ENCODE data around the gene ARMH3.

The ARMH3 gene

DNA sequence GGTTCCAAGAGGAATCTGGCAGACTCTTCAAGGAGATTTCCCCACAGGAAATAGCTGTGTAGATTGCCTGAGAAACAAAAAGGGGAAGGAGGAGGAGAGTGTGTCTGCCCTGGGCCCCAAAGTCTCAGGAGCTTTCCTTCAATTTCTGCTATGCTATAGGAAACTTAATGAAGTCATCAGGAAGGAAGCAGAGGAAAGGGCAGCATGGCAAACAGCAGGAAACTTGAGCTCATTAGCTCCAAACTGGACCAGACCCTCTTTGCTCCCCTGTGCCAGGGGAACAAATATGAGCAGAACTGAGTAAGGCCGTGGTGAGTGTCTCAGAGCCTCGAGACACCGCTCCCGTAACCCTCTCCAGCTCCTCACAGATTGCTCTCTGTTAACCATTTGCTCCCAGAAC, 207.6 kb downstream of the ARMH3 start:
- TF ChIP-seq SIN3A (IDR thresholded peaks at IDR 0.05; ENCODE audit: borderline replicate concordance, insufficient read depth, low read length): no peak
- no peak for TF ChIP-seq FOXP2 (optimal IDR thresholded peaks at IDR 0.05; ENCODE audit: borderline replicate concordance, extremely low read depth, extremely low read length, insufficient read depth)
- TF ChIP-seq POLR2AphosphoS5 (IDR thresholded peaks at IDR 0.05; ENCODE audit: low read depth, low read length): no peak
- TF ChIP-seq, protein P1, sequence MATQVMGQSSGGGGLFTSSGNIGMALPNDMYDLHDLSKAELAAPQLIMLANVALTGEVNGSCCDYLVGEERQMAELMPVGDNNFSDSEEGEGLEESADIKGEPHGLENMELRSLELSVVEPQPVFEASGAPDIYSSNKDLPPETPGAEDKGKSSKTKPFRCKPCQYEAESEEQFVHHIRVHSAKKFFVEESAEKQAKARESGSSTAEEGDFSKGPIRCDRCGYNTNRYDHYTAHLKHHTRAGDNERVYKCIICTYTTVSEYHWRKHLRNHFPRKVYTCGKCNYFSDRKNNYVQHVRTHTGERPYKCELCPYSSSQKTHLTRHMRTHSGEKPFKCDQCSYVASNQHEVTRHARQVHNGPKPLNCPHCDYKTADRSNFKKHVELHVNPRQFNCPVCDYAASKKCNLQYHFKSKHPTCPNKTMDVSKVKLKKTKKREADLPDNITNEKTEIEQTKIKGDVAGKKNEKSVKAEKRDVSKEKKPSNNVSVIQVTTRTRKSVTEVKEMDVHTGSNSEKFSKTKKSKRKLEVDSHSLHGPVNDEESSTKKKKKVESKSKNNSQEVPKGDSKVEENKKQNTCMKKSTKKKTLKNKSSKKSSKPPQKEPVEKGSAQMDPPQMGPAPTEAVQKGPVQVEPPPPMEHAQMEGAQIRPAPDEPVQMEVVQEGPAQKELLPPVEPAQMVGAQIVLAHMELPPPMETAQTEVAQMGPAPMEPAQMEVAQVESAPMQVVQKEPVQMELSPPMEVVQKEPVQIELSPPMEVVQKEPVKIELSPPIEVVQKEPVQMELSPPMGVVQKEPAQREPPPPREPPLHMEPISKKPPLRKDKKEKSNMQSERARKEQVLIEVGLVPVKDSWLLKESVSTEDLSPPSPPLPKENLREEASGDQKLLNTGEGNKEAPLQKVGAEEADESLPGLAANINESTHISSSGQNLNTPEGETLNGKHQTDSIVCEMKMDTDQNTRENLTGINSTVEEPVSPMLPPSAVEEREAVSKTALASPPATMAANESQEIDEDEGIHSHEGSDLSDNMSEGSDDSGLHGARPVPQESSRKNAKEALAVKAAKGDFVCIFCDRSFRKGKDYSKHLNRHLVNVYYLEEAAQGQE (IDR thresholded peaks at IDR 0.05; ENCODE audit: insufficient read depth in 1 of 2, low read depth in 2 of 2, low read length in 2 of 2): peak in 1 of 2 experiments; percentile 50; a peak in 1 of 4 replicates
- TF ChIP-seq TAF1 (IDR thresholded peaks at IDR 0.05; ENCODE audit: borderline replicate concordance, insufficient read depth, low read length): no peak

DNA sequence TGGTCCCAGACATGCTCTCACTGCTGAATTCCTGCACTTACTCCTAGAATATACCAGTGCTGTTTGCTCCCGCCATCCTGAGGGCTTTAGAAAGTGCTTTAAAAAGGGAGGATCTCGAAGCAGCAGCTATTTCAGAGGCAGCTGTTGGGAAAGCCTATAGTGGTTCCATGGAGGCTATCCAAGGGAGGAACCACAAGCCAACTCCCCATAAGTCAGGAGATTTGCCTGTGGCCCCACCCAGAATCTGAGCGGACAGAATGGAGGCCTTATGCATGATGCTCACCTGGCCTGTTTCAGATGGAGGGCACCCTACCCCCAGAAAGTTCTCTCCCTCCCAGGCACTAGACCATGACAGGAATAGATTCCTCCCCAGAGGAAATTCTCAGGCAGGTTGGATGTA, 210.1 kb downstream of the ARMH3 start:
- no peak for TF ChIP-seq SIN3A (IDR thresholded peaks at IDR 0.05; ENCODE audit: borderline replicate concordance, insufficient read depth, low read length)
- no peak for TF ChIP-seq TAF1 (IDR thresholded peaks at IDR 0.05; ENCODE audit: borderline replicate concordance, insufficient read depth, low read length)
- no peak for TF ChIP-seq POLR2AphosphoS5 (IDR thresholded peaks at IDR 0.05; ENCODE audit: low read depth, low read length)
- no peak for TF ChIP-seq FOXP2 (optimal IDR thresholded peaks at IDR 0.05; ENCODE audit: borderline replicate concordance, extremely low read depth, extremely low read length, insufficient read depth)
- TF ChIP-seq, protein P1 (IDR thresholded peaks at IDR 0.05; ENCODE audit: insufficient read depth in 1 of 2, low read depth in 2 of 2, low read length in 2 of 2): no peak

DNA sequence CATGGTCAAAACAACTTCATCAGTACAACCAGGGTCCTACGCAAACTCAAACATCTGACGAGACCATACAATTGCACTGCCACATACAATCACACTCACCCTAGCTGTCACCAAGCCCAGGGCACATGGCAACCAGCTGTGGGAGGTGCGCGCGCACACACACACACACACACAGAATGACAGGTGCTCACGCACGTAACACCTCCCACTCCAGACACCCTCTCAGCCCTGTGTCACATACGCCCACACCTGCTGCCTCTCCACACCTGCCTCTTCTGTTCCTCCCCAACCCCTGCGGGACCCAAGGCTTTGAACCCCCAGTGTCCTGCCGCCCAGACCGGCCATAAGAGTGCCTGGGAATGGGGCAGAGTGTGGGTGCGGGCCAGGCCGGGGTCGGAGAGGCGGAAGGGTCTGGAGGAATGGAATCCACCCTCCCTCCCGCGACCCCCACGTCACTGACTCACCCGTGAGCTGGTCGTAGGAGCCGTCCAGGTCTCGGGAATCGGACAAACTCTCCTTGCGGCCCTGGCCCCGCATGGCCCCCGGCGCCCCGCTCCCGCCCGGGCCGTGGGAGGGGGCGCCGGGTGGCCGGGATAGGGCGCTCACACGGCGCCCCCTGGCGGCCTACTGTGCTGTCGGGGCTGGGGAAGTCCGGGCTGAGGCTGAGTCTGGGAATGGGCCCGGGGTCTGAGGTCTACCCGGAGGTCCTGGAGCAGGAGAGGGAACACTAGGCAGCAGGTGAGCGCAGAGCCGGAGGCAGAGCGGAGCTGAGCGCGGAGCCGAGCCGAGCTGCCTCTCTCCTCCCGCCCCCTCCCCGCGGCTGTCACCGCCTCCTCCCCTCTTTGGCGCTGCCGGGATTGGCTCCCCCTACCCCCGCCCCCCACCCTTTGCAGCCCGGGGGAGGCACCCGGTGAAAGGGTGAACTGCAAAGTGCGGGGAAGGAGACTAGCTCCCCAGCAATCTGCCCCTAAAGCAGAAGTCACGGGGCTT, 212.6 kb downstream of the ARMH3 start, which contains the start of gene KCNIP2:
Gene KCNIP2 (minus strand): TSS at position 769 of the 990 bp plus-strand sequence. CDS start 232 bp downstream, at position 537.
- TF ChIP-seq FOXP2 (optimal IDR thresholded peaks at IDR 0.05; ENCODE audit: borderline replicate concordance, extremely low read depth, extremely low read length, insufficient read depth) (no peak), POLR2AphosphoS5 (IDR thresholded peaks at IDR 0.05; ENCODE audit: low read depth, low read length) (no peak)

DNA sequence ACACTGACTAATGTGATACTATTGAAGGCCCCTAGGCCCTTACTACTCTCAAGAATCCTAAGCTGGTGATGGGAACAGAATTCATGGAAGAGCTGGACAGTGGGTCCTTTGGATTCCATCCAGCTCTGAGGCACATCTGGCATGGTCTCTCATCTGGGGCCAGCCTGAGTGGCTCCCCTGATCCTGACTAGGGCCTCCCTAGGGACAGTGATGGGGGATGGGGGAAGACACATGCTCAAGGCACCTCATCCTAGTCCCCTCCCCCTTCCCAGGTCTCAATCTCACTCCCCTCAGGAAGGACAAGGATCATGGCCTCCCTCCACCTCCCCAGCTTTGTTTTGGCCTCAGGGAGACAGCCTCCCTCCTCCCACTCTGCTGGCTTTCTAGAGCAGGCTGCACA, 214.1 kb downstream of the ARMH3 start:
- TF ChIP-seq POLR2AphosphoS5 (IDR thresholded peaks at IDR 0.05; ENCODE audit: low read depth, low read length): no peak
- TF ChIP-seq, protein P1 (IDR thresholded peaks at IDR 0.05; ENCODE audit: insufficient read depth in 1 of 2, low read depth in 2 of 2, low read length in 2 of 2): 0 out of 4 replicates have a peak, but pooled peaks of 1 of the 2 experiments have one; percentile 40
- TF ChIP-seq TAF1 (IDR thresholded peaks at IDR 0.05; ENCODE audit: borderline replicate concordance, insufficient read depth, low read length): no peak
- no peak for TF ChIP-seq SIN3A (IDR thresholded peaks at IDR 0.05; ENCODE audit: borderline replicate concordance, insufficient read depth, low read length)
- TF ChIP-seq FOXP2 (optimal IDR thresholded peaks at IDR 0.05; ENCODE audit: borderline replicate concordance, extremely low read depth, extremely low read length, insufficient read depth): no peak

DNA sequence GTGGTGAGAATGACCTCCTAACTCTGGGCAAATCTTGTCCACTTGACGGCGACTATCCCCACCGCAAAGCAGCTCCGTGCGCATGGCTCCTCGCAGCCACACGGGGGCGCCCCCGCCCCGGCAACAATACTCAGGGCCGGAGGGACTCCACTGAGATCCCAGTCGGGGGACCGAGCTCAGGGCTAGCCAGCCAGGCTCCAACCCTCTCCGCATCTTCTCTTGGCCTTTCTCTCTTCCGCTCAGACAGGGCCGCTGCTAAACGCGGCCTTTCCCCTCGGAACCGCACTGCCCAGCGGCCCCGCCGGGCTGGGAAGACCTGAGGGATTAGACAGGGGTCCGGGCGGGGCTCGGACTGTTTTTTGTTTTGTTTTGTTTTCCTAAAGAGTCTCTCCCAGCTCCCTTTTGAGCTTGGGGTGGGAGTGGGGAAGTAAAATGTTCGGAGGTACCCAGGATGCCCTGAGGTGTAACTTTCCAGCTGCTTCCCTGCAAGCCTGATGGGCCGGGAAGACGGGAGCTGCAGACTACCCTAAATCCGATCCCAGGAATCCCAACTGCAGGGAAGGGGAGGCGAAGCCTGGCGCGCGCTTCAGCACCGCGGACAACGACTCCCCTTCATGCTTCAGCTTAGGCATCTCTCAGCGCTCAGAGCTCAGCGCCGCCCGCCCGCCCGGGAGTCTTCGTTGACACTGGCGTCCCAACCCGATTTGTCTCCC, 215.1 kb downstream of the ARMH3 start:
- TF ChIP-seq TAF1 (IDR thresholded peaks at IDR 0.05; ENCODE audit: borderline replicate concordance, insufficient read depth, low read length) (no peak), POLR2AphosphoS5 (IDR thresholded peaks at IDR 0.05; ENCODE audit: low read depth, low read length) (no peak), FOXP2 (optimal IDR thresholded peaks at IDR 0.05; ENCODE audit: borderline replicate concordance, extremely low read depth, extremely low read length, insufficient read depth) (peak; percentile 76), SIN3A (IDR thresholded peaks at IDR 0.05; ENCODE audit: borderline replicate concordance, insufficient read depth, low read length) (peak; percentile 98)
- TF ChIP-seq, protein P1 (IDR thresholded peaks at IDR 0.05; ENCODE audit: insufficient read depth in 1 of 2, low read depth in 2 of 2, low read length in 2 of 2): peak; percentile 97 to 99

Measured in PFSK-1 (cell line).